A549 (cell line): ENCODE measurements around the gene C2orf68. TPM values are rescaled to one million over a fixed set of nuclear protein-coding genes. Genes with fewer than 3 reads are reported as not detected.

Source experiments
- ATAC-seq, 2 experiments: fragments of 200-7000 bp in 1 of 2; fragments of >200 bp in 1 of 2; cut with Nextera tagmentation in 1 of 2; cut with Tn5 transposase in 1 of 2; 3 replicates each; pipeline versions ENCODE4 v1.8.0 to v1.9.1; 2018 to 2020; ENCODE audit warnings: mild to moderate bottlenecking in 1 of 2, moderate library complexity in 1 of 2
- CTCF ChIA-PET: fragments of 300-600 bp; sonication (Branson Sonifier 250); formaldehyde crosslinking; extraction: SDS; loops from one replicate; lab custom pipeline; 2021; ENCODE audit warnings: antibody characterized with exemption, inconsistent platforms; lab: Yijun Ruan, JAX
- POLR2A ChIA-PET: fragments of 350-600 bp; formaldehyde crosslinking; extraction: SDS; loops from one replicate; lab custom pipeline; 2021; ENCODE audit warnings: antibody characterized with exemption, inconsistent platforms; lab: Yijun Ruan, JAX
- DNase-seq, 2 experiments: peaks; one replicate each; pipeline versions ENCODE4 v3.0.0 to v3.0.0-alpha.2; 2011 to 2016; ENCODE audit warnings: low read depth in 1 of 2, low spot score in 1 of 2
- FAIRE-seq: peaks from 2 replicates; lab custom pipeline; 2011; peaks lifted over from hg19 to GRCh38; lab: Jason Lieb, UNC
- H3K27ac ChIP-seq, 2 experiments: fragments of >200 bp; sonication (Bioruptor Twin); formaldehyde crosslinking; 3 replicates each; pipeline ENCODE4 v1.5.1; 2016 to 2017
- H3K4me1 ChIP-seq: fragments of >200 bp; sonication (Bioruptor Twin); formaldehyde crosslinking; 3 replicates; pipeline ENCODE4 v1.6.1; 2016
- H3K4me2 ChIP-seq: fragments of >200 bp; sonication (Bioruptor Twin); formaldehyde crosslinking; 3 replicates; pipeline ENCODE4 v1.6.1; 2016
- H3K4me3 ChIP-seq: fragments of >200 bp; sonication (Bioruptor Twin); formaldehyde crosslinking; 3 replicates; pipeline ENCODE4 v1.5.1; 2016
- H3K9me3 ChIP-seq: fragments of >200 bp; sonication (Bioruptor Twin); formaldehyde crosslinking; 3 replicates; pipeline ENCODE4 v1.6.1; 2016
- BCL3 ChIP-seq: fragments of >200 bp; sonication (Bioruptor Twin); formaldehyde crosslinking; IDR thresholded peaks from 3 replicates; pipeline ENCODE4 v1.6.1; 2016
- CBX2 ChIP-seq: fragments of 200-600 bp; sonication (generic); IDR thresholded peaks from 2 replicates; pipeline ENCODE4 v1.6.1; 2016; ENCODE audit warnings: low read depth, mild to moderate bottlenecking, borderline replicate concordance
- CBX8 ChIP-seq: fragments of 200-600 bp; sonication (generic); IDR thresholded peaks from 2 replicates; pipeline ENCODE4 v1.6.1; 2016
- CEBPB ChIP-seq, 2 experiments: fragments of >200 bp in 1 of 2; sonication (Bioruptor Twin) in 1 of 2; formaldehyde crosslinking in 1 of 2; IDR thresholded peaks; 2 replicates each; pipeline ENCODE4 v1.6.1; 2012 to 2016
- EHMT2 ChIP-seq: fragments of 200-600 bp; sonication (generic); IDR thresholded peaks from 2 replicates; pipeline ENCODE4 v1.6.1; 2016; ENCODE audit warnings: antibody characterized with exemption, low read depth, mild to moderate bottlenecking, moderate library complexity
- FOSB ChIP-seq: fragments of 250-450 bp; sonication (Bioruptor Pico); IDR thresholded peaks from 2 replicates; pipeline ENCODE4 v1.5.0; 2020; ENCODE audit warnings: mild to moderate bottlenecking, moderate library complexity
- FOSL2 ChIP-seq, 2 experiments: fragments of 450-650 bp in 1 of 2; fragments of >200 bp in 1 of 2; sonication (Bioruptor Twin) in 1 of 2; formaldehyde crosslinking; IDR thresholded peaks; 2 replicates each; pipeline versions ENCODE4 v1.5.0 to v1.6.1; 2016 to 2020; ENCODE audit warnings: mild to moderate bottlenecking in 1 of 2, moderate library complexity in 1 of 2
- GATA3 ChIP-seq: IDR thresholded peaks from 2 replicates; pipeline ENCODE4 v1.6.1; 2012; ENCODE audit warnings: borderline replicate concordance
- HES2 ChIP-seq: fragments of >200 bp; sonication (Bioruptor Twin); formaldehyde crosslinking; IDR thresholded peaks from 2 replicates; pipeline ENCODE4 v1.6.1; 2016
- HMGXB4 ChIP-seq: fragments of 250-450 bp; sonication (Bioruptor Pico); IDR thresholded peaks from 2 replicates; pipeline ENCODE4 v1.5.0; 2021; ENCODE audit warnings: mild to moderate bottlenecking, moderate library complexity, borderline replicate concordance
- JUN ChIP-seq, 2 experiments: fragments of >200 bp; sonication (Bioruptor Twin); formaldehyde crosslinking; IDR thresholded peaks; 2 replicates in 1 of 2; 3 replicates in 1 of 2; pipeline ENCODE4 v1.6.1; 2016 to 2017
- KDM1A ChIP-seq: fragments of 200-600 bp; sonication (generic); IDR thresholded peaks from 2 replicates; pipeline ENCODE4 v1.6.1; 2016; ENCODE audit warnings: low read depth, mild to moderate bottlenecking
- KDM5A ChIP-seq: fragments of 200-600 bp; sonication (generic); IDR thresholded peaks from 2 replicates; pipeline ENCODE4 v1.6.1; 2016; ENCODE audit warnings: antibody characterized with exemption, mild to moderate bottlenecking
- MAFK ChIP-seq: fragments of 450-650 bp; IDR thresholded peaks from 2 replicates; pipeline ENCODE4 v1.6.1; 2014; ENCODE audit not compliant: partially characterized antibody
- MAX ChIP-seq: IDR thresholded peaks from 2 replicates; pipeline ENCODE4 v1.6.1; 2012
- MAZ ChIP-seq: fragments of 150-350 bp; IDR thresholded peaks from 2 replicates; pipeline ENCODE4 v1.6.1; 2014; ENCODE audit warnings: antibody characterized with exemption, low read depth, low read length, borderline replicate concordance
- MYC ChIP-seq: IDR thresholded peaks from 2 replicates; pipeline ENCODE4 v1.6.1; 2012; ENCODE audit warnings: mild to moderate bottlenecking, inconsistent platforms, low read length, improper control_type of control experiment, borderline replicate concordance
- NPAS2 ChIP-seq: fragments of 250-450 bp; sonication (Bioruptor Pico); IDR thresholded peaks from 2 replicates; pipeline ENCODE4 v1.8.0; 2022; ENCODE audit warnings: mild to moderate bottlenecking, moderate library complexity, borderline replicate concordance
- PBX3 ChIP-seq: IDR thresholded peaks from 2 replicates; pipeline ENCODE4 v1.6.1; 2012
- PHF8 ChIP-seq: fragments of 200-600 bp; sonication (generic); IDR thresholded peaks from 2 replicates; pipeline ENCODE4 v1.6.1; 2016; ENCODE audit warnings: low read depth, mild to moderate bottlenecking, antibody characterized with exemption, moderate library complexity, borderline replicate concordance
- POLR2A ChIP-seq: IDR thresholded peaks from 2 replicates; pipeline ENCODE4 v1.6.1; 2012; ENCODE audit warnings: mild to moderate bottlenecking, low read length
- REST ChIP-seq: fragments of 200-600 bp; sonication (generic); IDR thresholded peaks from 2 replicates; pipeline ENCODE4 v1.6.1; 2016; ENCODE audit warnings: antibody characterized with exemption, mild to moderate bottlenecking, moderate library complexity
- RFX5 ChIP-seq: fragments of 450-650 bp; IDR thresholded peaks from 2 replicates; pipeline ENCODE4 v1.7.1; 2014; ENCODE audit warnings: antibody characterized with exemption, mild to moderate bottlenecking, moderate library complexity
- SMC3 ChIP-seq: fragments of >200 bp; sonication (Bioruptor Twin); formaldehyde crosslinking; IDR thresholded peaks from 3 replicates; pipeline ENCODE4 v1.6.1; 2018; ENCODE audit warnings: inconsistent platforms
- WGBS: methylation state at CpG from one replicate; pipeline ENCODE4 v1.1.6; 2017; ENCODE audit errors: missing lambda C conversion rate; 5-methylcytosine and 5-hydroxymethylcytosine counted together
- polyA plus RNA-seq, 4 experiments: library from polyadenylated mRNA; depleted of rRNA in 3 of 4; stranded (reverse); fragments of >200 nt; fragmentation: RNase III in 1 of 4; extraction: RNeasy Plus Mini Kit Qiagen cat#74134 plus additional on column Dnase treatment in 1 of 4; gene quantifications; 2 replicates in 3 of 4; 3 replicates in 1 of 4; pipeline ENCODE4 v1.2.3, GENCODE V29; 2011 to 2017

The C2orf68 gene
- polyA plus RNA-seq, 2 of the 4 experiments (the other 2 are of a cell fraction), result 25.9 to 48.3 TPM

GRCh38 chr2:85561280-85562212, 50.3 kb downstream of the C2orf68 start, which contains the start of gene GGCX:
Gene GGCX (minus strand): TSS chr2:85561493. CDS start chr2:85561428, 65 bp downstream.
- peak within 1 kb of the TSS; percentile 90 for H3K27ac ChIP-seq
- TF ChIP-seq PBX3 (peak; percentile 35; the same call in 1 of the 2 replicates), RFX5 (0 out of 2 replicates have a peak, but pooled peaks have one; percentile 29), CBX2 (no peak), FOSL2 (IDR thresholded peaks at IDR 0.05) (no peak), FOSL2 (CRISPR knock-in tag; IDR thresholded peaks at IDR 0.05) (peak; percentile 29; the same call in 1 of the 2 replicates), MYC (peak; percentile 33; the same call in 1 of the 2 replicates), CEBPB (IDR thresholded peaks at IDR 0.05) (no peak), EHMT2 (no peak), GATA3 (peak; percentile 48), HES2 (no peak), HMGXB4 (CRISPR knock-in tag) (no peak), POLR2A (peak; percentile 88), PHF8 (peak; percentile 78; the same call in 1 of the 2 replicates), SMC3 (peak; percentile 39; the same call in 2 of the 3 replicates), MAFK (no peak), FOSB (CRISPR knock-in tag) (no peak), BCL3 (peak; percentile 91; the same call in 2 of the 3 replicates), MAZ (no peak), REST (0 out of 2 replicates have a peak, but pooled peaks have one; percentile 1), NPAS2 (CRISPR knock-in tag) (no peak), CBX8 (no peak), MAX (peak; percentile 64), KDM1A (no peak), JUN (IDR thresholded peaks at IDR 0.05) (peak; percentile 86 to 98; a peak in 4 of 5 replicates), KDM5A (peak; percentile 53; the same call in 1 of the 2 replicates)
- peak within 1 kb of the TSS; percentile 97 for H3K4me2 ChIP-seq
- POLR2A ChIA-PET, result interaction anchor here (0.6 to 2.0 kb wide), 17 partner anchors 8 to 603 kb away, joined by 3 to 21 read pairs (median 3); partner anchors contain the start of genes MAT2A, RNF181, SH2D6 and TMEM150A
- peak; percentile 96 to 98 for ATAC-seq
- no peaks in the 10 kb centered on the region for H3K9me3 ChIP-seq
- CTCF ChIA-PET, result interaction anchor here (0.5 to 35.5 kb wide), 15 partner anchors 11 to 555 kb away, joined by 3 to 1185 read pairs (median 3); partner anchors contain the start of genes CAPG, SH2D6, TMEM150A and VAMP5
- peaks cover 13% of the 10 kb centered on the region for H3K4me1 ChIP-seq
- 5% methylated on average over 44 of the region's 64 CpGs for WGBS
- DNase-seq, result peak; percentile 89 to 97
- no peak for FAIRE-seq
- peak within 1 kb of the TSS; percentile 91 for H3K4me3 ChIP-seq
